Trophoblast cell (in vitro differentiated cells and primary cell): ENCODE results near the gene EDIL3.

ENCODE experiments used
- DNase-seq, 2 donors: peaks; one replicate each; pipeline ENCODE4 v3.0.0-alpha.2; 2016
- H2AFZ ChIP-seq: 2 replicates; pipeline ENCODE4 v1.6.1; 2013; ENCODE audit warnings: low read length, moderate library complexity, mild to moderate bottlenecking; ENCODE audit not compliant: insufficient read depth, poor library complexity
- H2AK5ac ChIP-seq: 2 replicates; pipeline ENCODE4 v1.6.1; 2013; ENCODE audit warnings: mild to moderate bottlenecking, low read length
- H2BK120ac ChIP-seq: 2 replicates; pipeline ENCODE4 v1.6.1; 2013; ENCODE audit warnings: low read length, mild to moderate bottlenecking, moderate library complexity; ENCODE audit not compliant: insufficient read depth, poor library complexity
- H2BK12ac ChIP-seq: 2 replicates; pipeline ENCODE4 v1.6.1; 2013; ENCODE audit warnings: mild to moderate bottlenecking, low read length, moderate library complexity
- H2BK5ac ChIP-seq: 2 replicates; pipeline ENCODE4 v1.6.1; 2013; ENCODE audit warnings: low read length, low read depth, moderate library complexity, mild to moderate bottlenecking; ENCODE audit not compliant: poor library complexity
- H3K14ac ChIP-seq: 2 replicates; pipeline ENCODE4 v1.6.1; 2013; ENCODE audit warnings: mild to moderate bottlenecking, low read length
- H3K18ac ChIP-seq: 2 replicates; pipeline ENCODE4 v1.6.1; 2013; ENCODE audit warnings: mild to moderate bottlenecking, low read length
- H3K23ac ChIP-seq: 2 replicates; pipeline ENCODE4 v1.6.1; 2013; ENCODE audit warnings: low read length
- H3K27ac ChIP-seq: 2 replicates; pipeline ENCODE4 v1.5.1; 2013; ENCODE audit warnings: low read depth, mild to moderate bottlenecking, inconsistent platforms, low read length, moderate library complexity
- H3K27me3 ChIP-seq: 2 replicates; pipeline ENCODE4 v1.6.1; 2013; ENCODE audit warnings: inconsistent platforms, mild to moderate bottlenecking, low read length, moderate library complexity; ENCODE audit not compliant: insufficient read depth
- H3K36me3 ChIP-seq, 2 experiments: 1 replicate in 1 of 2; 2 replicates in 1 of 2; pipeline ENCODE4 v1.6.1; 2013; ENCODE audit warnings: low read length in 2 of 2, mild to moderate bottlenecking in 2 of 2, moderate library complexity in 1 of 2; ENCODE audit not compliant: insufficient read depth in 2 of 2, control insufficient read depth in 1 of 2
- H3K4ac ChIP-seq: 2 replicates; pipeline ENCODE4 v1.6.1; 2013; ENCODE audit warnings: low read depth, mild to moderate bottlenecking, low read length, moderate library complexity
- H3K4me1 ChIP-seq, 2 experiments: 1 replicate in 1 of 2; 2 replicates in 1 of 2; pipeline ENCODE4 v1.6.1; 2013; ENCODE audit warnings: low read length in 2 of 2, mild to moderate bottlenecking in 2 of 2, moderate library complexity in 1 of 2; ENCODE audit not compliant: insufficient read depth in 2 of 2, control insufficient read depth in 1 of 2
- H3K4me2 ChIP-seq: 2 replicates; pipeline ENCODE4 v1.6.1; 2013; ENCODE audit warnings: inconsistent platforms, mild to moderate bottlenecking, low read length, moderate library complexity
- H3K4me3 ChIP-seq: 2 replicates; pipeline ENCODE4 v1.5.1; 2013; ENCODE audit warnings: mild to moderate bottlenecking, low read depth, low read length, inconsistent platforms
- H3K79me1 ChIP-seq: one replicate; pipeline ENCODE4 v1.6.1; 2013; ENCODE audit warnings: low read length
- H3K79me2 ChIP-seq: 2 replicates; pipeline ENCODE4 v1.6.1; 2013; ENCODE audit warnings: low read length, mild to moderate bottlenecking; ENCODE audit not compliant: control insufficient read depth, insufficient read depth, poor library complexity
- H3K9ac ChIP-seq: 2 replicates; pipeline ENCODE4 v1.6.1; 2013; ENCODE audit warnings: mild to moderate bottlenecking, low read length
- H3K9me3 ChIP-seq: 2 replicates; pipeline ENCODE4 v1.6.1; 2013; ENCODE audit warnings: low read depth, mild to moderate bottlenecking, control low read depth, inconsistent platforms, low read length; ENCODE audit not compliant: insufficient read depth
- H4K12ac ChIP-seq: 2 replicates; pipeline ENCODE4 v1.6.1; 2013; ENCODE audit warnings: low read depth, mild to moderate bottlenecking, low read length, moderate library complexity
- H4K8ac ChIP-seq: 2 replicates; pipeline ENCODE4 v1.6.1; 2013; ENCODE audit warnings: low read depth, mild to moderate bottlenecking, low read length, moderate library complexity
- H4K91ac ChIP-seq: one replicate; pipeline ENCODE4 v1.6.1; 2013; ENCODE audit warnings: low read depth, mild to moderate bottlenecking, low read length, moderate library complexity
- WGBS: extraction: QIAGEN DNeasy Blood & Tissue Kit; methylation state at CpG from one replicate; pipeline ENCODE4 v1.1.7; 2013; ENCODE audit warnings: missing lambda C conversion rate; ENCODE audit not compliant: insufficient read length, insufficient coverage; ENCODE audit errors: extremely low coverage; 5-methylcytosine and 5-hydroxymethylcytosine counted together

The EDIL3 gene

GRCh38 chr5:83987513-83988292 lies 397.0 kb downstream of the EDIL3 start:
- no peak overlapping the region for H3K14ac ChIP-seq
- H3K36me3 ChIP-seq: no peaks in the 10 kb centered on the region
- H3K9me3 ChIP-seq: no peaks in the 10 kb centered on the region
- H3K23ac ChIP-seq: no peak overlapping the region
- no peak overlapping the region for H4K91ac ChIP-seq
- no peak overlapping the region for H2BK5ac ChIP-seq
- no peak overlapping the region for H3K18ac ChIP-seq
- H3K79me2 ChIP-seq: no peaks in the 10 kb centered on the region
- no peak overlapping the region for H3K4me2 ChIP-seq
- no peak overlapping the region for H3K9ac ChIP-seq
- WGBS: no CpG with 5 or more reads among the region's 4 CpGs
- H4K12ac ChIP-seq: no peak overlapping the region
- no peak overlapping the region for H2BK120ac ChIP-seq
- no peak overlapping the region for H2AFZ ChIP-seq
- H3K27ac ChIP-seq: no peak overlapping the region
- no peak overlapping the region for H3K4me3 ChIP-seq
- no peaks in the 10 kb centered on the region for H3K27me3 ChIP-seq
- no peak overlapping the region for H3K4ac ChIP-seq
- no peak overlapping the region for H2BK12ac ChIP-seq
- no peak overlapping the region for H4K8ac ChIP-seq
- no peak for DNase-seq
- H2AK5ac ChIP-seq: no peak overlapping the region
- H3K79me1 ChIP-seq: no peaks in the 10 kb centered on the region
- H3K4me1 ChIP-seq: no peaks in the 10 kb centered on the region

- Histone ChIP-seq H2AK5ac (no peak overlapping the region), H3K23ac (no peak overlapping the region), H3K4me3 (no peak overlapping the region), H2AFZ (no peak overlapping the region), H3K18ac (no peak overlapping the region), H4K8ac (no peak overlapping the region), H3K14ac (no peak overlapping the region), H3K79me2 (no peaks in the 10 kb centered on the region), H2BK12ac (no peak overlapping the region), H4K91ac (no peak overlapping the region), H3K4me1 (no peaks in the 10 kb centered on the region), H3K9ac (no peak overlapping the region), H3K27ac (no peak overlapping the region), H3K27me3 (no peaks in the 10 kb centered on the region), H3K4me2 (no peak overlapping the region), H3K36me3 (no peaks in the 10 kb centered on the region), H4K12ac (no peak overlapping the region), H2BK120ac (no peak overlapping the region), H3K4ac (no peak overlapping the region), H2BK5ac (no peak overlapping the region), H3K9me3 (no peaks in the 10 kb centered on the region), H3K79me1 (no peaks in the 10 kb centered on the region)
- WGBS: no CpG with 5 or more reads among the region's 4 CpGs
- DNase-seq: no peak
Measured at GRCh38 chr5:83983852-83984251, 400.8 kb downstream of the EDIL3 start.

GRCh38 chr5:83973925-83974815 lies 410.5 kb downstream of the EDIL3 start:
- Histone ChIP-seq H3K79me2 (no peaks in the 10 kb centered on the region), H3K4ac (no peak overlapping the region), H3K9me3 (no peaks in the 10 kb centered on the region), H3K4me3 (no peak overlapping the region), H3K4me1 (peaks cover 0 to 3% of the 10 kb centered on the region in 2 experiments), H3K9ac (no peak overlapping the region), H4K8ac (no peak overlapping the region), H2AK5ac (no peak overlapping the region), H2AFZ (no peak overlapping the region), H3K36me3 (no peaks in the 10 kb centered on the region), H2BK5ac (no peak overlapping the region), H3K18ac (no peak overlapping the region), H4K12ac (no peak overlapping the region), H3K79me1 (no peaks in the 10 kb centered on the region), H2BK120ac (no peak overlapping the region), H3K23ac (no peak overlapping the region), H4K91ac (no peak overlapping the region), H3K14ac (no peak overlapping the region), H3K4me2 (no peak overlapping the region), H3K27ac (peak overlapping the region; percentile 34), H3K27me3 (no peaks in the 10 kb centered on the region), H2BK12ac (no peak overlapping the region)
- no CpG with 5 or more reads among the region's 7 CpGs for WGBS
- no peak for DNase-seq

- Histone ChIP-seq H3K14ac (no peak overlapping the region), H4K91ac (no peak overlapping the region), H2BK5ac (no peak overlapping the region), H2AK5ac (no peak overlapping the region), H3K4me2 (no peak overlapping the region), H3K9me3 (no peaks in the 10 kb centered on the region), H3K79me2 (no peaks in the 10 kb centered on the region), H4K12ac (no peak overlapping the region), H3K4me1 (peaks cover 0 to 3% of the 10 kb centered on the region in 2 experiments), H2AFZ (no peak overlapping the region), H3K9ac (no peak overlapping the region), H3K23ac (no peak overlapping the region), H3K27me3 (no peaks in the 10 kb centered on the region), H3K4ac (no peak overlapping the region), H3K27ac (no peak overlapping the region), H3K79me1 (no peaks in the 10 kb centered on the region), H2BK120ac (no peak overlapping the region), H3K18ac (no peak overlapping the region), H3K36me3 (no peaks in the 10 kb centered on the region), H2BK12ac (no peak overlapping the region), H4K8ac (no peak overlapping the region), H3K4me3 (no peak overlapping the region)
- DNase-seq: no peak
Measured at GRCh38 chr5:83972909-83973308, 411.8 kb downstream of the EDIL3 start.
